RCC 7860 (cell line): ENCODE data around the gene MESD.
A peak's percentile ranks its signal among the peaks of the same experiment; 100 is the strongest.

ENCODE experiments used
- DNase-seq: peaks from one replicate; pipeline ENCODE4 v3.0.0-alpha.2; 2015; ENCODE audit warnings: low spot score
- FAIRE-seq: peaks from 2 replicates; lab custom pipeline; 2012; peaks lifted over from hg19 to GRCh38; lab: Jason Lieb, UNC

MESD gene

DNA sequence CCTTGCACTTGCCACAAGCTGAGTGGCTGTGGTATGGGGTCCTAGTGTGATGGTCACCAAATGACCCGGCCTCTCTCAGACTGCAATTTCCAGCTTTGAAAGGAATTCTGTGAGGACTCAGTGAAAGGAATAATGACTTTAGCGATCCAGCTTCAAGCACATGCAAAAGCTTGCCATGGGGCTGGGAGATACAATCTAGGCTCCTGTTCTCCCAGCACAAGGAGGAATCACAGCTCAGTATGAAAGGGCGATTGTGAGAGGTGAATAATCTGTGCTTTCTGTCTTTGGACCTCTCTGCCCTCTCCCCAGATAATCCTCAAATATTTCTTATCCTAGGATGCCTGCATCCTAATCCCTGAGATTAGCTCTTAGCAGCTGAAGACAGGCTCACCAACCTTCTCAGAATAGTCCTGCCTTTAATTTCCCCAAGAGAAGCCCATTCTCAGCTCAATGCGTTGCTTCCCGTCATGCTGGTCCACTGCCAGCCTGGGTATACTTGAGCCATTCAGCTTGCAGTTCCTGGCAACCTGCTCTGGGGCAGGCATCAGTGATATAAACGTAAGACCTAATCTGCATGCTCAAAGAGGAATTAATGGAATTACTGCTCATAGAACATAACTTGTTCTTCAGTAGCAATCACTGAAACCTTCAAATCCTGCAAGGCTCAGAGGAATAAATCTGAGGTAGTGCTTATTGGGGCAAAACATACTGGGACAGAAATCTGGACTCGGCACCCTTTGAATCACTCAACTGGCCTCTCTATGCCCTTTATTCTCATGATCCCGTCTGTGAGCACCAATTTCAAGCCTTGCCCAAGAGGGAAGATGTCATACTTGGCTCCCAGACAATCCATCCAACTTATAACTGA is 26.2 kb upstream of the MESD start:
- no peak for FAIRE-seq
- no peak for DNase-seq

DNA sequence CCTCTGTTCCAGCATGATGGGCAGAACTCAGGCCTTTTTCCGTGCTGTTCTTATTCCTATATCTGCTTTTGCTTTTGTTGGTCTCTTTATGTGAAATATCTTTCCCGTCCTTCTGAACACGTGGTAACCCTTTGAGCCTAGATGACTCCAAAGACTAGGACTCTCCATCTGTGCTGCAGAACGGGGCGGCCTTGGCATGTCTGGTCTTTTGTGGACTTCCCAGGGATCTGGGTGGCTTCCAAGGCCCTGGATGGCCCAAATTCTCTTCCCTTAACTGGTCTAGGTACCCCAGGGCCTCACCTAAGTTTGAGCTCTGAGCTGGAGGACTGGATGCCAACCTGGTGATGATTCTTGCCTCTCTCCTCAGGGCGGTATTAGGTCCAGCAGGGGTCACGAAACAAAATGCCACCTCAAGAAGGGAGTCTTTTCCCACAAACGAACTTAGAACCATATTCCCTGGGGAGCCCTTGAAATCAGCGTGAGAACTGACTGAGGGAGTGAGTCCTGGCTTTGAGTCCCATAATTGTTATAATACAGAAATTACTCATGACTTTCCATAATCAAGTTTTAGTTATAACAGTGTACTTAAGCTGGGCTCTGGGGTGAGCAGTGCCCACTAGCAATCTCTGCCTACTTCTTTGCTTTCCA is 25.0 kb upstream of the MESD start:
- DNase-seq (no peak), FAIRE-seq (no peak)

DNA sequence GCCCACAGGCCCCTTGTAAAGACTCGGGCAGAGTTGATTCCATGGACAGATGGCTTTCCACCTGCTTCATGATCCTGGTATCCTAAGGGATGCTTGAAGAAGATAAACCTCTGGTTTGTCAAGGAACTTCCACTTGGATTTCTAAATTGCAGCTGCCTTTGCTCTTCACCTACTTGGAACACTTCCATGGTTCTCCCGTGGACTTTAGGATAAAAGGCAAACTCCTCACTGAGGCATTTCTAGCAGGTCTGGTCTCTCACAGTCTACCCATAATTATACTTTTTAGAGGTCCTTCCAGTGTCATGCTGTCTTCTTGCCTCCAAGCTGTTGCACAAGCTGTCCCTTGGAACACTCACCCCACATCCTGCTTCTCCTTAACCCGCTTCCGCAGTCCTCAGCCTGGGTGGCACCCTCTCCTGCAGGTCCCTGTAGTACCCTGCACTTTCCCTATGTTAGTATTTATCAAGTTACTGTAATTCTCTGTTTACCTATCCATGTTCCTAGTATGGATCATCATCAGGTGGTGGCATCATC is 23.8 kb upstream of the MESD start:
- FAIRE-seq, result no peak

DNA sequence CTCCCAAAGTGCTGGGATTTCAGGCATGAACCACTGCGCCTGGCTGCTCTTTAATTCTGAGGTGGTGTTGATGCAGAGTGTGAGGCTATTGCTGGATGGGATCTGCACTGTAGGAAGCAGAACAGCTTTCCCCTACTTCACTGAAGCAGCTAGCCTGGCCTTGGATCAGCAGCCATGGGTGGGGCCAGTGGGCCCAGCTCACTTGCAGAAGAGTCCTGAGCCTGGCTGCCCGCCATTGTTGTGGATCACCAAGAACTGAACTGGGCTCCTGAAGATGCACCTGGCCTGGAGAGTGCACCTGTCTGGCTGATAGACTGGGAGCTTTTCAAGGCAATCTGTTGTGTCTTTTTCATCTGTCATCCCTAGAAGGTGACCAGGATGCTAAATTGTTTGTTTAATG is 23.0 kb upstream of the MESD start:
- FAIRE-seq, result no peak
- no peak for DNase-seq

More for the DNA sequence above, 23.8 kb upstream of the MESD start:
- DNase-seq, result no peak

DNA sequence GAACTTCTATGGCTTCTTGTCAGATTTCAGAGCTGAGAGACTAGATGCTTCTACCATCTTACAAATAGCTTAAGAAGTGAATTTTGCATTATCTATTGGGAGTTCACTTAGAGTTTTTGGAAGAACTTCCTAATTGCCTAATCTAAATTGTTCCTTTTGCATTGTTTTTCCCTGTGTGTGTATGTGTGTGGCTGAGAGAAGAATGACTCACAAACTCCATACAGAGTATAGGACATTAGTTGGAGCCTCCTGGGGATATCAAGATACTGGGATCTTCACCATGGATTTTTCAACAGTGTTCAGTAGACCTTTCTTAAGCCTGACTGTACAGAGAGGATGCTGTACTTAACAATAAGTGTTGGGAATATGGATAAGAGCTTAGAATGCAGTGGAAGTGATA is 22.0 kb upstream of the MESD start:
- FAIRE-seq (no peak), DNase-seq (no peak)

DNA sequence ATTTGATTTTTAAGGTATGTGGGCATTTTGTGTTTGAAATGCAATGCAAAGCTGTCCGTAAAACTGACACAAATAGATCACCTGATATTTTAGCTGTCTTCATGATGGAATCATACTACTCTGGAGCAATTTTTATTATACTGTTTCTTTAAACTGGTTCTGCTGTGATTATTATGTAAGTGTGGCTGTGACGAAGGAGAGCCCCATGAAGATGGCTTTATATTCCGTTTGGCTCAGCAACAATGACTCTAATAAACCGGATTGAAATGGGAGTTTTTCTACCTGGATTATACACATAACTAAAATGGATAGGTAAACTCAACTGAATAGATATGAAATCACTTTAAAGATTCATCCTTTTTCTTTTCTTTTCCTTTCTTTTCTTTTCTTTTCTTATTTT is 20.5 kb upstream of the MESD start:
- no peak for FAIRE-seq
- DNase-seq, result no peak

DNA sequence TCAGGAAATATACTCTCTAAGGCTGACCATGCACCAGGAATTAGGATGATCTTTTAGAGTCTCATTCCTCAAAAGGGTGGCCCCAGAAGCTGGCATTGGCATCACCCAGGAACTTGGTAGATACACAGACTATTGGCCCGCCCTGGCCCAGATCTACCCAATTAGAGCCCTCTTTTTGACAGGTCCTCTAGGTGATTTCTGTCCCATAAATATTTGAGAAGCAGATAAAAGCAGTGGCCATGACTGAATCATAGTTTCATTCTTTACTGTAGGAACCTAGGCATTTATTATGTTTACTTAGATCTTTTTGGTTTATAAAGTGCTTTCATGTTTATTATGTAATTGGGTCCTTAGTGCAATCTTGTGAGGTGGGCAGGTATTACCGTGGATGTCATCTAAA is 18.7 kb upstream of the MESD start:
- FAIRE-seq (no peak), DNase-seq (no peak)

DNA sequence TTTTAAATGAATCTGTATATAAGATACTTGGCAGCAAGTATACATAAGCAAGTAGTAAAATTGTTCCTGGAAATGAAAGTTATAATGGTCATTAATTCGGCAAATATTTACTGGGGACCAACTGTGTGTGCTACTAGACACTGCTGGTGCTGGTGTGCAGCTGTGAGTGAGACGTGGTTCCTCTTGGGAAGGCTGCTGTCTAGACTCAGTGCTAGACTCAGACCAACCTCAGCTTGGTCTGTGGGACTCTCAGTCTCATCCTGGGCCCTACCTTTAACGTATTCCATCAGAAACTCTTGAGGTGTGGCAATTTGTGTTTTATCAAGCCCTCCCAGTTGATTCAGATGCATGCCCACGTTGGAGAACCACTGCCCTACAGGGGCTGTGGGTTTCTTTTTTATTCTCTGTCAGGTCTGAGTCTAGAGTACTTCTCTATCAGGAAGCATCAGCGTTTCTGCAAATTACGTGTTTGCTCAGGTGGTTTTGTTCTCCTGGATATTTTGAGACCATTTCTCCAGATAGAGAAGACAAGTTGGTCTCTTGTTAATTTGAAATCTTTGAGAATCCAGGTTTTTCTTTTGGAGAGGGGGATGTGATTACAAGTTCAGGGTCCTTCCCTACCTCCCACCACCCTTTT is 17.9 kb upstream of the MESD start:
- DNase-seq (no peak), FAIRE-seq (no peak)

DNA sequence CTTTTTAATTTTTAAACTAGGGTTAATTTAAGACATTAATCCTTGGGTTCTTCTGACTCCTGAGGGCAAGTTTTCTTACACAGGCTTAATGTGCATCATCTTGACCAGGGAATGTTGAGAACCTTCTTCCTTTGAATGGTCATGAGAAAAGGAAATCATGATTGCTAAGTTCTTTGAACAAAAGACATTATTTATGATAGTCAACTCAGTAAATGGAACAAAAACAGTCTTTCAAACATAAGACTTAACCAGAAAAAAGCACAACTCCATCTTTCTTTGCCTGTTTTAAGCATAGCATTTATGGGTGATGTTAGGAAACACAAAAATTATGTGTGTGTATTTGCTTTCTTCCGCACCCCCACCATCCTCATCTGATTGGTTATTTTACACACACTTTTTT is 16.5 kb upstream of the MESD start:
- DNase-seq, result no peak
- no peak for FAIRE-seq

DNA sequence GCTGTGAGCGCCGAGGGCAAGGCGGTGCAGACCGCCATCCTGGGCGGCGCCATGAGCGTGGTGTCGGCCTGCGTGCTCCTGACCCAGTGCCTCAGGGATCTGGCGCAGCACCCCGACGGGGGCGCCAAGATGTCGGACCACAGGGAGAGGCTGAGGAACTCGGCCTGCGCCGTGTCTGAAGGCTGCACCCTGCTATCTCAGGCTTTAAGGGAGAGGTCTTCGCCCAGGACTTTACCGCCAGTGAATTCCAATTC is 13.4 kb upstream of the MESD start:
- FAIRE-seq, result no peak
- DNase-seq, result no peak

DNA sequence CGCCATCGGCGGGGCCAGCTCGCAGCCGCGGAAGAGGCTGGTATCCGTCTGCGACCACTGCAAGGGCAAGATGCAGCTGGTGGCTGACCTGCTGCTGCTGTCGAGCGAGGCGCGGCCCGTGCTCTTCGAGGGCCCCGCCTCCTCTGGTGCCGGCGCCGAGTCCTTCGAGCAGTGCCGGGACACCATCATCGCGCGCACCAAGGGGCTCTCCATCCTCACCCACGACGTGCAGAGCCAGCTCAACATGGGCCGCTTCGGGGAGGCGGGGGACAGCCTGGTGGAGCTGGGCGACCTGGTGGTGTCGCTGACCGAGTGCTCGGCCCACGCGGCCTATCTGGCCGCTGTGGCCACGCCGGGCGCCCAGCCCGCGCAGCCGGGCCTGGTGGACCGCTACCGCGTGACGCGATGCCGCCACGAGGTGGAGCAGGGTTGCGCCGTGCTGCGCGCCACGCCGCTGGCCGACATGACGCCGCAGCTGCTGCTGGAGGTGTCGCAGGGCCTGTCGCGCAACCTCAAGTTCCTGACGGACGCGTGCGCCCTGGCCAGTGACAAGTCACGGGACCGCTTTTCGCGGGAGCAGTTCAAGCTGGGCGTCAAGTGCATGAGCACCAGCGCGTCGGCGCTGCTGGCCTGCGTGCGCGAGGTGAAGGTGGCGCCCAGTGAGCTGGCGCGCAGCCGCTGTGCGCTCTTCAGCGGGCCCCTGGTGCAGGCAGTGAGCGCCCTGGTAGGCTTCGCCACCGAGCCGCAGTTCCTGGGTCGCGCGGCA is 12.9 kb upstream of the MESD start:
- DNase-seq (no peak), FAIRE-seq (no peak)

DNA sequence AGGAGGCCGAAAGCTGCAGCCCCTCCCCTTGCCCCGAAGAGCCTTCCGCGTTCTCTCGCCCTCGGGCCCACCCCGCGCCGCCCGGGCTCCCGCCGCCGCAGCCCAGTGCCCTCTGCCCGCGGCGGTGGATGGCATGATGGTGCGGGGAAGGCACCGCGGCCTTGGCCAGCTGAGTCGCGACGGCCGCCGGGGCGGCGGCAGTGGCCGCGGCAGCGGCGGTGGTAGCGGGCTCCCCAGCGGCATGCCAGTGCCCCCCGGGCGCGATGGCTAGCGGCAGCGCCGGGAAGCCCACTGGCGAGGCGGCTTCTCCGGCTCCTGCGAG is 12.4 kb upstream of the MESD start:
- DNase-seq, result no peak
- no peak for FAIRE-seq

DNA sequence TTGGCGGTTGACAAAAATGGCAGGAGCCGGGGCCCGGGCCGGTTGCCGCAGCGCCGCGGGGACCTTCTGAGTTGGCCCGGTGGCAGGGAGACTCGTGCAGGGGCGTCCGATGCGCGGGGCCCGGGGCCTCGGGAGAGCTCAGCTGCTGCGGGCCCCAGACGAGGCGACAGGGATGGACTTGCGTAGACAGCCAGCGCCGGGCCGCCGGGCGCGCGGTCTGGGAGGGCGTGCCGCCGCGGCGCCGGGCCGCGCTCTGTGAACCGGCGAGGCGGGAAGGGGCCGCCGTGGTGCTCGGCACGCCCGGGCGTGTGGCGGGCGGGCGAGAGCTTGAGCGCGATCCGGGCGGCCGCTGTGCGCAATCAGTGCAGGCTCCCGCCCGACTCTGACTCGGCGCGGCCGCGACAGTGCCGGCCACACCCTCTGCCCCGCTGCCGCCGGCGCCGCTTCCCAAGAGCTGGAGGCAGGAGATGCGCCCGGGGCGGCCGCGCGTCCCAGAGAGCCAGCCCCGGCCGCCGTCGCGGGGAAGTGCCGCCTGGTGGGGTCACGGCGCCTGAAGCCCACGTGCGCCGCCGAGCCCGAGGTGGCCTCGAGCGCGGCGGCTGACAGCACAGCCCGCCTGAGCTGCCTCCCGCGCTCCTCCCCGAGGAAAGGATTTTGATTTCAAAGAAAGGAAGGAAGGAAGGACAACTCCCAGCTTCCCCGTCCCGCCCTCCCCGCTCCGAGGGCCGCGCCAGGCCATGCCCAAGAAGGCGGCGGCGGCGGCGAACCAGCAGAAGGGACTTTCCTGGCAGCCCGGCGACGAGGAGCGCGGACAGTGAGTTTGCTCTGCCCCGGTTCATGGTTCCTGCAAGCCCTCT is 11.8 kb upstream of the MESD start:
- DNase-seq (no peak), FAIRE-seq (no peak)

DNA sequence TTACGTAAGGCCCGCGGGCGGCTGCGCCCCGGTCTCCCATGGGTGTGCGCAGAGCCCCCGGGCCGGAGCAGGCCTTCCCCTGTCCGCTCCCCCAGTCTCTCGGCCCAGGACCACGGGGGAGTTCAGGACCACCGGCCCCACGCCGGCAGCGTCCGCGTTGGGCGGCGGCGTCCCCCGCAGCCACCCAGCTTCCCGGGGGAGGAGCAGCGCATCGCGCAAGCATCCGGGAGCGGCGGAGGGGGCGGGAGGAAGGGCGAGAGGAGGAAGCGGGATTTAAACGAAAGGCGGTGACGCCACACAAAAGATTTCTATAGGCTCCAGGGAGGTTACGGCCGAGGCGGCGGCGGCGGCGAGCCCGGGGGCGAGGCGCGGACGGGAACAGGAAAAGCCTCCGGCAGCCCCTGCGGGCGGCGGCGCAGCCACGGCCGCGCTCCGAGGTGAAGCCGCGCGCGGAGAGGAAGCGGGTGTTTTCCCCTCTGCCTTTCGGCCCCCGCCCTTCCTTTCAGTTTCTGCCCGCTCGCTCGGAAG is 11.1 kb upstream of the MESD start, which contains the start of gene TLNRD1:
TSS of gene TLNRD1 (plus strand) at position 300 of the 528 bp plus-strand sequence. CDS start 1,349 bp downstream, outside the sequence.
- FAIRE-seq (no peak), DNase-seq (peak; percentile 81)

DNA sequence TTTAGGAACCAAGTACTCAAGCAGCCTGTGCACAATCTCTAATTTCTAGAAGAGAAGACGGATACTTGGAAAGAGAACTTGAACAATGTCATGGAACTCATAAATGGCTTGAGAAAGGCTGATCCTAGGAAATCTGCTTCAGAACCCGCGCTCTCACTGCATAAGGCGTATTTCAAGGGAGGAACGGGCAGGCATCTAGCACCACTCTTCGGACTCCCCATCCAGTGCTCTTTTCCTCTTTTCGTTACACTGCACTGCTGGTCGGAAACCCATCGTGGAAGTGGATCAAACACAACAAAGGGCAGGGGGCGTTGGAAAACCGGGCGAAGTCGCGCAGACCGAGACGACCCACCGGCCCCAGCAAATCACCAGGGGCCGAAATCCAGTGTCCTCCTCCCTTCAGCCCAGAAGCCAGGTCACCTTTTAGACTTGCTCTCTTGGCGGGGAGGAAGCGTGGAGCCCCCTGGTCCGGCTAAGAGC is 10.6 kb upstream of the MESD start:
- FAIRE-seq, result no peak
- no peak for DNase-seq

DNA sequence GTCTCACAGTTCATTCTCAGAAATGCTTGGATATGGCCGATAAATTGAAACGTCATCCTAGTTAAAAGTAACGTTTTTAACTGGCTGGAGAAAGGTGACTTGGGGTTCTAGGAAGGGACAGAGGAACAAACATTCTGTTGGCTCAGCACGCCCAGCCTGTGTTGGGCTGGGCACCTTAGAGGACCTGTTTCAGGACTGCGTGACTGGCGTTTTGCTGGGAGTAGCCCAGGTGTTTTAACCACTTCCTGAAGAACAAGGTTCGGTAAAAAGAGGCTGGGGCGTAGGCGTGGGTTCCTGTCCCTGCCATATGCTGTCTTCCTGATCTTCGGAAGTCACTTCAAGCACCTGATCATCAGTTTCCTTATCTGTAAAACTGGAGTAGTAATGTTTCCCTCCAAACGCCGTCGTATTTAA is 10.0 kb upstream of the MESD start:
- FAIRE-seq, result no peak
- no peak for DNase-seq

DNA sequence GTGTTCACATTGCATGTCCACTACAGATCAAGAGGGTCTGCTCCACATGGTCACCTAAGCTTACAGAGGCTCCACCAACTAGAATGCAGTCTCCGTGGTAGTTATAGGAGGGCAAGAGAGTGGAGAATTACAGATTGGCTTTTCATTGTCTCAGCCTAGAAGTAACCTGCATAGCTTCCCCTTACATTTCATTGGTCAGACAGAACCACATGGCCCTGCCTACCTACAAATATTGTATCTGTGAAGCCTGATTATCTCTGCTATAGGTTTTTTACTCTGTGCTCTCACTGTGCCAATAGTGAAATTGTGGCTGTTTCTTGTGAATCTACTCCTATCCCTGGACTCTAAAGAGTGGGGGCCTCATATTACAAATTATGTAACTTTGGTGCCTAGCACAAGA is 8.6 kb upstream of the MESD start:
- FAIRE-seq (no peak), DNase-seq (no peak)

DNA sequence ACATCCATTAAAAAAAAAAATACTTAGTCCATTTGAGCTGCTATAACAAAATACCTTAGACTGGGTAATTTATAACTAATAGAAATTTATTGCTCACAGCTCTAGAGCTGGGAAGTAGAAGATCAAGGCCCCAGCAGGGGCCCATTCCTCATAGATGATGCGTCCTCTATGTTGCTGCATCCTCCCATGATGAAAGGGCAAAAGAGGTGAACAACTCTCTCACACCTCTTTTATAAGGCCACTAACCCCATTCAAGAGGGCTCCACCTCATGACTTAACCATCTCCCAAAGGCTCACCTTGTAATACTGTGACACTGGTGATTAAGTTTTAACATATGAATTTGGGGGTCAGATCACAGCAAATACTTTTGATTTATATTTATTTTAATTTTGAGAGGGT is 8.1 kb upstream of the MESD start:
- DNase-seq, result no peak
- no peak for FAIRE-seq

DNA sequence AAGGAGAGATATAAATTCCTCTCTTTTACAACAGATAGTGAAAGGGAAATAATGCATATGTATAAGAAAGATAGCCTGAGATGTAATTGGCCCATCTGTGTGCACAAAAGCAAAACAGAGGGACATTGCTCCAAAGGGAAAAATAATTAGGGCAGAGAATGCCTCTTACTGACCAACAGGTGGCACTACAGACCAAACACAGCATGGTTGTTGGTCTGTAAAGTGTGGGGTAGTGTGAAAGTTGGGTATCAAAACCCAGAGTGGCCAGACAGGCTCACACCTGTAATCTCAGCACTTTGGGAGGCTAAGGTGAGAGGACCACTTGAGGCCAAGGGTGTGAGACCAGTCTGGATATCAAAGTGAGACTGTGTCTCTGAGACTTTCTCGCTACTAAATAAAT is 6.6 kb upstream of the MESD start:
- FAIRE-seq, result no peak
- no peak for DNase-seq

DNA sequence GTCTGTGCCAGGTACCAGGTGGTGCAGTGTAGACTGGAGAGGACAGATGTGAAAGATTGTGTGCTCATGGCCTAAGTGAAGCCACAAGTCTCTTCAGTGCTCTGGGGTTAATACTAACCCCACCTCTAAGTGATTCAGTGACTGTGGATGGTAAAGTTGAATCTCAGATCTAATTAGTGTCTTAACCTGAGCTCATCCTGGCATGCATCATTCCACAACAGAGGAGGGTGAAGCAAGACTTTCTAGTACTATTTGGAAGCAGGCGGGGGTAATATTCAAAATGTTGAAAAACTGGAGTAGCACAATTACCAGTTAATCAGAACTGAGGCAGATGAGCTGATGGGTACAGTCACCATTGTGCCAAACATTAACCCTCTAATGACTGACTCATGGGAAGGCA is 2.8 kb upstream of the MESD start:
- DNase-seq, result no peak
- no peak for FAIRE-seq
